Forelimb muscle (tissue), 1 donor: ENCODE measurements around the gene CCAR1. TPM values are rescaled to one million over a fixed set of nuclear protein-coding genes. Genes with fewer than 3 reads are reported as not detected.
"Not testable (repeated sequence)": the region's sequence is repeated elsewhere in the genome, so short reads cannot be mapped to it uniquely, and the experiment has no call there.

Experiments used
- DNase-seq: peaks from one replicate; pipeline ENCODE4 v3.0.0-alpha.2; 2013; ENCODE audit warnings: low read depth
- polyA plus RNA-seq: library from polyadenylated mRNA; unstranded; fragments of 120-200 nt; gene quantifications from one replicate; pipeline ENCODE4 v1.2.1, GENCODE V29; 2013; ENCODE audit not compliant: insufficient read length

CCAR1 gene
- polyA plus RNA-seq, 1 donor, result 69.5 TPM

DNA sequence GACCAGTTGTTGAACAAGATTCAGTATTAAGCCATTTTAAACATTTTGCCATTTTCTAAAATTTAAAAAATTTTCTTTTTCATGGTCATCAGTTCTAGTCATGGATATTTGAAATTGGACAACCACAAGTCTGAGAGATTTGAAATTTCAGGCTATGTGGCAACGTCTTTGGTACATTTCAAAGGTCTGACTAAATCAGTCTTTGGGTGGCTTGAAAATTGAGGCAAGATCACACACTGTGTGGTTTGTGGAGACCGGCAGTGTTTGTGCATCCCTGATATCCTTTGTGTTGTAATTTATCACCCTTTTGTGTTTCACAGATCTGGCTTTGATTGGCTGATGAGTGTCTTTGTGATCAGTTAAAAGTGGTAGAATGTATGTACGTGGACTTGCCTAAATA, 35.7 kb downstream of the CCAR1 start:
- no peak for DNase-seq

DNA sequence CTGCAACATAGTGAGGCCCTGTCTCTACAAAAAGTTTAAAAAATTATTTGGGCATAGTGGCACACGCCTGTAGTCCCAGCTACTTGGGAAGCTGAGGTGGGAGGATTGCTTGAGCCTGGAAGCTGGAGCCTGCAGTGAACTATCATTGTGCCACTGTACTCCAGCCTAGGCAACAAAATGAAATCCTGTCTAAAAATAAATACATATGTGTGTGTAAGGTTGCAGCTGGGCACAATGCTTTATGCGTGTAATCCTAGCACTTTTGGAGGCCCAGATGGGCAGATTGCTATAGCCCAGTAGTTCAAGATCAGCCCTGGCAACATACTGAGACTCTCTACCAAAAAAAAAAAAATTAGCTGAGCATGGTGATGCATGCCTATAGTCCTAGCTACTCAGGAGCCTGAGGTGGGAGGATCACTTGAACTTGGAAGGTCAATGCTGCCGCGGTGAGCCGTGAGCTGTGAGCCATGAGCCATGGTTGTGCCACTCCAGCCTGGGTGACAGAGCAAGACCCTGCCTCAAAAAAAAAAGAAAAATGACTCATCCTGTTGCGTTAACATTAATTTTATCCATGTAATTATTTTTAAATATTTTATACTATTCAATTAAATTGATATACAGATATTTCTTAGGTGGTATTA, 38.3 kb downstream of the CCAR1 start:
- no peak for DNase-seq

DNA sequence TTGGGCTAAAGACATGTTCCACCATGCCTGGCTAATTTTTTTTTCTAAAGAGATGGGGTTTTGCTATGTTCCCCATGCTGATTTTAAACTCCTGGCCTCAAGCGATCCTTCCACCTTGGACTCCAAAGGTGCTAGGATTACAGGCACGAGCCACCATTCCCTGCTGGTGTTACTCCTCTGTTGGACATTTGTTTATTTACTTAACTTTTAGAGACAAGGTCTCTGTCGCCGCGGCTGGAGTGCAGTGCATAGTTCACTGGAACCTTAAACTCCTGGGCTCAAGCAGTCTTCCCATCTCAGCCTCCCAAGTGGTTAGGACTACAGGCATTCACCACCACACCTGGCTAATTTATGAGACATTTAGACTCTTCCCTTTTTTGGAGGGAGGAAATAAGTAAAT, 38.9 kb downstream of the CCAR1 start:
- no peak for DNase-seq

DNA sequence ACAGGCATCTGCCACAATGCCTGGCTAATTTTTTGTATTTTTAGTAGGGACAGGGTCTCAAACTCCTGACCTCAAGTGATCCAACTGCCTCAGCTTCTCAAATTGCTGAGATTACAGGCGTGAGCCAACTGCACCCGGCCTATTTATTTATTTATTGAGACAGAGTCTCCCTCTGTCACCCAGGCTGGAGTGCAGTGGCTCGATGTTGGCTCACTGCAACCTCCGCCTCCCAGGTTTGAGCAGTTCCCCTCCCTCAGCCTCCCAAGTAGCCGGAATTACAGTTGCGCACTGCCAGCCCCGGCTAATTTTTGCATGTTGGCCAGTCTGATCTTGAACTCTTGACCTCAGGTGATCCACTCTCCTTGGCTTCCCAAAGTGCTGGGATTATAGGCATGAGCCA, 46.4 kb downstream of the CCAR1 start:
- DNase-seq, result not testable (repeated sequence)

DNA sequence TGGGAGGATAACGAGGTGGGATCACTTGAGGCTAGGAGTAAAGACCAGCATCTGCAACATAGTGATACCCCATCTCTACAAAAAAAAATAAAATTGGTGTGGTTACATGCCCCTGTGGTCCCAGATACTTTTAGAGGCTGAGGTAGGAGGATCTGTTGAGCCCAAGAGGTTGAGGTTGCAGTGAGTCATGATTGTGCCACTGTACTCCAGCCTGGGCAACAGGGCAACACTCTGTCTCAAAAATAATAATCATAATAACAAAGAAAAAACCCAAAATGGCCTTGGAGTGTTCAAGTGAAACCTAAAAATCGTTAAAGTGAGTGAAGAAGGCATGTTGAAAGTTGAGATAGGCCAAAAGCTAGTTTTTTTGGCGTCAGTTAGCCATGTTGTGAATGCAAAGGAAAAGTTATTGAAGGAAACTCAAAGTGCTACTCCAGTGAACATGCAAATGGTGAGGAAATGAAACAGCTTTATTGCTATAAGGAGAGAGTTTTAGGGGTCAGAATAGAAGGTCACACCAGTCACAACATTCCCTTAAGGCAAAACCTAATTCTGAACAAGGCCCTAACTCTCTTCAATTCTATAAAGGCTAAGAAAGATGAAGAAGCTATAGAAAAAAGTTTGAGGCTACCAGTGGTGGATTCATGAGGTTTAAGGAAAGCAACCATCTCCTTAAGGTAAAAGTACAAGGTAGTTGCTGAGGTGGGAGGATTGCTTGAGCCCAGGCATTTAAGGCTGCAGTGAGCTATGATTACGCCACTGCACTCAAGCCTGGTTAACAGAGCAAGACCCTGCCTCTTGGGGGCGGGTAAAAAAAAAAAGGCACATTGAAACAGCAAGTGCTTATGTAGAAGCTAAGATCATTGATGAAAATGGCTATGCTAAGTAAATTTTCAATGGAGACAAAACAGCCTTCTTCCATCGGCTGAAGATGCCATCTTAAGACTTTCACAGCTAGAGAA, 60.9 kb downstream of the CCAR1 start:
- no peak for DNase-seq

DNA sequence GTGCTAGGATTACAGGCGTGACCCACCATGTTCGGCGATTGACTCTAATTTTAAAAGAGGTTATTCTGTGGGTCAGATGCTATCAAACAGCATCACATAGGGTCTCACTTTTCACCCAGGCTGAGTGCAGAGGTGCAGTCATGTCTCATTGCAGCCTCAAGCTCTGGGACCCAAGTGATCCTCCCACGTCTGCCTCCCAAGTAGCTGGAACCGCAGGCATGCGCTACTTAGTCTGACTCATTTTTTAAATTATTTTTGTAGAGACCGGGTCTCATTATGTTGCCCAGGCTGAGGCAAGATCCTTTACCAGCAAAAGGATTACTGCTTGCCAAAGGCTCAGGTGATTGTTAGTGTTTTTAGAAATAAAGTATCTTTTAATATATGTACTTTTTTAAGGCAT, 63.4 kb downstream of the CCAR1 start:
- no peak for DNase-seq

DNA sequence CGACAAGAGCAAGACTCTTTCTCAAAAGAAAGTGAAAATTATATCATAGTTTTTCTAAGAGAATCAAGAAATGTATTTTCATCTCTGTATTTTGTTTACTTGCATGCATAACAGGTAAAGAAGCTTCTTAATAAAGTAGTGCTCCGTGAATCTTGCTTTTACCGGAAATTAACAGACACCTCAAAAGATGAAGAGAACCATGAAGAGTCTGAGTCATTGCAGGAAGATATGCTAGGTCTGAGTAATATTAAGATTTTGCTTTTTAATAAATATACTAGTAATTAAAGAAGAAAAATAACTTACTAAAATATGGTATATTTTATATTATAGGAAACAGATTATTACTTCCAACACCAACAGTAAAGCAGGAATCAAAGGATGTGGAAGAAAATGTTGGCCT, 66.8 kb downstream of the CCAR1 start:
- DNase-seq, result no peak

DNA sequence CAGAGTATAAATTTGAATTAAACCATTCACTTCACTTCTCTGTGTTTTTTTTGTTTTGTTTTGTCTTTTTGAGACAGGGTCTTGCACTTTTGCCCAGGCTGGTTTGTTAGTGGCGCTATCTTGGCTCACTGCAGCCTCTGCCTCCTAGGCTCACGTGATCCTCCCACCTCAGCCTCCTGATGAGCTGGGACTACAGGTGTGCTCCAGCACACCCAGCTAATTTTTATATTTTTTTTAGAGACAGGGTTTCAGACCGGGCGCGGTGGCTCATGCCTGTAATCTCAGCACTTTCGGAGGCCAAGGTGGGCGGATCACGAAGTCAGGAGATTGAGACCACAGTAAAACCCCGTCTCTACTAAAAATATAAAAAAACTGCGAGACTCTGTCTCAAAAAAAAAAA, 69.4 kb downstream of the CCAR1 start:
- no peak for DNase-seq

DNA sequence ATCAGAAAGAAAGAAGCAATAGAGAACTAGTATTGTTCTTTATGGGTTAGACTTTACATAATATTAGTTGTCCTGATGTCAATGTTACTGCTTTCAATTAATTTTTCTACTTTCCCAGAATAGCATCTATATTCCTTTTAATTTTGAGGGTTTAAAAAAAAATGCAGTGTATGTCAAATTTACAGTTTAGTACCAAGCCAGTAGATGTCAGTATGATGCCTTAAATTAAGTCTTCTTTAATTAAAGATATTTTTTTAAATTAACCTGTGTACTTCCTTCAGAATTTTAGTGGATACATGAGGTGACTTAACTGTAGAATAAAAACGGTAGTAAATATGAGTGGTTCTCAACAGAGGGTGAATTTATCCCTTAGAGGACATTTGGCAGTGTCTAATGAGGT, 71.1 kb downstream of the CCAR1 start:
- no peak for DNase-seq

DNA sequence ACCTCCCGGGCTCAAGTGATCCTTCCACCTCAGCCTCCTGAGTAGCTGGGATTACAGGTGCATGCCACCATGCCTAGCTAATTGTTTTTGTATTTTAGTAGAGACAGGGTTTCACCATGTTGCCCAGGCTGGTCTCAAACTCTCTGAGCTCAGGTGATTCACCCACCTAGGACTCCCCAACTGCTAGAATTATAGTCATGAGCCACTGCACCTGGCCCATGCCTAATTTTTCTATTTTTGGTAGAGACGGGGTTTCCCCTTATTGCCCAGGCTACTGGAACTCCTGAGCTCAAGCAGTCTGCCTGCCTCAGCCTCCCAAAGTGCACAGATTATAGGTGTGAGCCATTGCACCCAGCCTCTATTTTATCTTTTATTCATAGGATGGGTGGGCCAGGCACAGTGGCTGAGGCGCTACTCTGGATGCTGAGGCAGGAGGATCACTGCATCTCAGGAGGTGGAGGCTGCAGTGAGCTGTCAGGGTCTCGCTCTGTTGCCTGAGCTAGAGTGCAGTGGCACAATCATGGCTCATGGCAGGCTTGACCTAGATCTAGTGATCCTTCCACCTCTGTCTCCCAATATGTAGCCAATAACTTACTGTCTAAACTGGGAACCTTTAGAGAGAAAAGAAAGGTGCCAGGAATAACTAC, 75.0 kb downstream of the CCAR1 start:
- no peak for DNase-seq

DNA sequence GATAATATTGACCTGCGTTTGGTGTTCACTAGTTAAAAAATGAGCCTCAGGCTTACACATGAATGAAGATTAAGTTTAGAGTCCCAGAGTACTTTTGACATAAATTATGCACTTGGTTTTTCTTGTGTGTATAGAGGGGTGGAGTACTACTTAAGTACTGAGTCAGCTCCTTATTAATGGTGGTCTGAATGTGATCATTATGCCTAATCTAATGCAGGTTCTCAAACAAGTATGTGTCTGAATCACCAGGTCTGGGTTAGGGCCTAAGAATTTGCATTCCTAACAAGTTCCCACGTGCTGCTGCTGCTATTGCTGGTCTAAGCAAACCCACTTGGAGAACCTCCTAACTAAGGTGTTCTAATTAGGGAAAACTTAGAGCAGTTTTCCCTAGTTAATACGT, 75.6 kb downstream of the CCAR1 start:
- DNase-seq, result no peak

DNA sequence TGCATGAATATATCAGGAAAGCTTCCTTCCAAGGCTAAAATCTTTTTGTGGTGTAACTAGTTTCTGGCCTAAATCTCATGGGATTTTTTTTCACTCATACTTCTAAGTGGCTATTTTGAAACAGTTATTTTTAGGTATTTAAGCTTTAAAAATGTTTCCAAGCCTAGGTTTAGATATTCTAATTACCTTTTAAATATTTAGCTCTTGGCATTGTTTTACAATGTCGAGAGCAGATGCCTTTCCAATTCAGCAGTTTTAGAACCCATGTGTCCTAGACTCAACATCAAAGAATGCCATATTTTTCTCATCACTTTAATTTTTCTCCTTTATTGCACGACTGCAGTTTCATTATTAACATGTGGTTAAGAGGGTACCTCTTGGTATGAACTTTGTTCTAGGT, 79.2 kb downstream of the CCAR1 start:
- DNase-seq, result no peak

DNA sequence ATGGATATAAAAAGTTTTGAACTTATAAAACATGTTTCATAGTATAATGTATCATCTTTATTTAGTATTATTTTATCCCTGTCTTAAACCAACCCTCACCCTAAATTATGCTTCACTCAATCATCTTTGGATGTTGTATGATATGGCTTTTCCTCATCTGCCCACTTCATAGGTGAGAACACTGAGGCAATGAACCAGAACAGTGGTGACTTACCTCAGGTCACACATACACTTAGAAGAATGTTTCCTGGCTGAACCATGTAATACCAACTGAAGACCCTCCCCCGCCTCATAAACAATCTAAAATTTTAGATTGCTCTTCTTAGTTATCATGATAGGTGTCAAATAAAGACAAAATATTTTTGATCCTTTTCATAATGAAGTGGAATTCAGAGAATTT, 83.7 kb downstream of the CCAR1 start:
- no peak for DNase-seq

DNA sequence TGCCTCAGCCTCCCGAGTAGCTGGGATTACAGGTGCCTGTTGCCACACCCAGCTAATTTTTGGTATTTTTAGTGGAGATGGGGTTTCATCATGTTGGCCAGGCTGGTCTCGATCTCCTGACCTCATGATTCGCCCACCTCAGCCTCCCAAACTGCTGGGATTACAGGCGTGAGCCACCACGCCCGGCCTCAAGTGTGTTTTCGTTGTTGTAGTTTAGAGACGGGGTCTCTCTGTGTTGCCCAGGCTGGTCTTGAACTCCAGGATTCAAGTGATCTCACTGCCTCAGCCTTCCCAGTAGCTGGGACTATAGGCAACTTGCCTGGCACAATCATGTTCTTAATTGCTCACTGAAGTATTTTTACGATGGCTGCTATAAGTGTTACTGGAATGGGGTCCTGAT, 89.8 kb downstream of the CCAR1 start:
- DNase-seq, result not testable (repeated sequence)

DNA sequence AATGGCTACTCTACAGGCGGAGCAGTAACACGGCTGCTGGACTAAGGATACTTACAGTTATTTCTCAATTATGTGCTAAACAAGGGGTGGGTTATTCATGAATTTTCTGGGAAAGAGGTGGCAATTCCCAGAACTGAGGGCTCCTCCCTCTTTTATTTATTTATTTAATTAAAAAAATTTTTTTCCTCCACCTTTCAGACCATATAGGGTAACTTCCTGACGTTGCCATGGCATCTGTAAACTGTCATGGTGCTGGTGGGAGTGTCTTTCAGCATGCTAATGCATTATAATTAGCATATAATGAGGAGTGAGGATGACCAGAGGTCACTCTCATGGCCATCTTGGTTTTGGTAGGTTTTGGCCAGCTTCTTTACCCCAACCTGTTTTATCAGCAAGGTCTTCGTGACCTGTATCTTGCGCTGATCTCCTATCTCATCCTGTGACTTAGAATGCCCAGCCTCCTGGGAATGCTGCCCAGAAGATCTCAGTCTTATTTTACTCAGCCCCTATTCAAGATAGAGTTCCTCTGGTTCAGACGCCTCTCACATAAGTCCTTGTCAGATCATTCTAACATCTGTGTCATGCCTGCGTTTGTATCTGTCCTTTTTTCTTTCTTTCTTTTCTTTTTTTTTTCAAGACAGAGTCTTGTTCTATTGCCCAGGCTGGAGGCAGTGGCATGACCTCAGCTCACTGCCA, 90.4 kb downstream of the CCAR1 start:
- DNase-seq, result no peak

DNA sequence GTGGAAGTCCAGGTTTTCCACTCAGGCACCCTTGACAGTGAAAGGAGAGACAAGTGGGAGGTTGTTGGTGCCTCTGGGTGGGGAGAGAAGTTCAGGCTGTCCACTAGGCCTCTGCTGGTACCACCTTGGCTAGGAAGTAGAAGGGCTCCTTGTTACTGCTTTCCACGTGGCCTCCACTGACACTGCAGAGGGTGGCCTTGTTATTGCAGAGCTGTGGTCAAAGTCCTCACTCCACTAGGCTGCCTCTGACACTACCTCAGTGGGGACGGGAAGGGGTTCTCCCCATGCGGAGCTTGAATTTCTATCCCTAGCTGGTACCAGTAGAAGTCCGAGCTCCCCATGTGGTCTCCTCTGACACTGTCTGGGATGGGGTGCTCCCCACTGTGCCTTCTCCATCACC, 91.4 kb downstream of the CCAR1 start:
- DNase-seq, result no peak

DNA sequence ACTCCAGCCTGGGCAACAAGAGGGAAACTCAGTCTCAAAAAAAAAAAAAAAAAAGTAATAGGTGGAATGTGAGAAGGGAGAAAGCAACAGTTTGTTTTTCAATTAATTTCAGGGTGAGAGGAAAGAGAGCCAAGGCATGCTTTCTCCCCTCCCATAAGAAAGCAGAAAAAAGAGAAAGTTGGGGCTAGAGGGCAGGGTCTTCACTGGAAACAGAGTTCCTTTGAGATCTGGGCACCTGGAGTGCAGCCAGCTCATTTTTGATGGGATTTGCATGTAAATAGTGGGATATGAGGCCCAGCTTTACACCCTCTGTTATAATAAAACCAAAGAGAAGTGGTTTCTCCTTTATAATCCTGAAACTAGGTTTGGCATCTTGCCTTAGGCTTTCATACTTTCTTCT, 92.5 kb downstream of the CCAR1 start:
- DNase-seq, result no peak

DNA sequence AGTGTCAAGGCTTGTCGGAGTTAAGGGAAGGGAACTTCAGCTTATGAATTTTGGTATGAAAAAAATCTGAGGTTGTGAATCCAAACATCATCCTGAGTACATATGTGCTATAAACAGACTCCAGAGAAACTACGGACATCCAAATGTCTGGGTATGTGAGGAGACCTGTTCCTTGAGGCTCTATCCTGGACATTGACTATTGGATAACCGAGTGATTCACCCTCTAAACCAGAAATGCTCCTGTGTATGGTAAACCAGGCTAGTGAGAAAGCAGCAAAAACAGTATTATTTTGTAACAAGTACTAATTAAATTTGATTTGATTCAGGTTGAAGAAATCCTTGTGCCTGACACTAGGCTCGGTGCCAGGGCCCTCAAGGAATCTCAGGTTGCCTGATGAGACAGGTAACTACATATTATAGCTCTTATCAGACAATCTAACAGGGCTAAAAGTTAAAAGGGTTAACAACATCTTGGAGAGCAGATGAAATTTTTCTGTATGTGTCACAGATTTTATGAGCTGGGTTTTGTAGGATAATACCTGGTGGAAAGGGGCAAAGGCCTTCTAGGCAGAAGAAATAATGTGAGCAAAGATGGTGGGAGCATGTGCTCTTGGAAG, 95.9 kb downstream of the CCAR1 start:
- no peak for DNase-seq

DNA sequence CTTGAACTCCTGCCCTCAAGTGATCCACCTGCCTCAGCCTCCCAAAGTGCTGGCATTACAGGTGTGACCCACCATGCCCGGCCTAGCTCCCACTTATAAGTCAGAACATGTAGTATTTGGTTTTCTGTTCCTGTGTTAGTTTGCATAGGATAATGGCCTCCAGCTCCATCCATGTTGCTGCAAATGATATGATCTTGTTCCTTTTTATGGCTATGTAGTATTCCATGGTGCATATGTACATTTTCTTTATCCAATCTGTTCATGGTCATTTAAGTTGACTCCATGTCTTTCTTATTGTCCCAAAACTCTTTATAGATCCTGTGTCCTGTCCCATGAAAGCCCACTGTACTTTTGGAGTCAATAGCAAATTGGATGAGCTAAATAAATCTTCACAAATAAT, 99.3 kb downstream of the CCAR1 start:
- not testable (repeated sequence) for DNase-seq

DNA sequence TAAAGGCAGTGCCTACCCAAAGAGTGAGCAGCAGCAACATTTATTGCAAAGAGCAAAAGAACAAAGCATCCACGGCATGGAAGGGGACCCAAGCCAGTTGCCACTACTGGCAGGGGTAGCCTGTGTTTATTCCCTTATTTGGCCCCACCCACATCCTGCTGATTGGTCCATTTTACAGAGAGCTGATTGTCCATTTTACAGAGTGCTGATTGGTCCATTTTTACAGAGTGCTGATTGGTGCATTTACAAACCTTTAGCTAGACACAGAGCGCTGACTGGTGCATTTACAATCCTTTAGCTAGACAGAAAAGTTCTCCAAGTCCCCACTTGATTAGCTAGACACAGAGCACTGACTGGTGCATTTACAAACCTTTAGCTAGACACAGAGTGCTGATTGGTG, 101.6 kb downstream of the CCAR1 start:
- not testable (repeated sequence) for DNase-seq

DNA sequence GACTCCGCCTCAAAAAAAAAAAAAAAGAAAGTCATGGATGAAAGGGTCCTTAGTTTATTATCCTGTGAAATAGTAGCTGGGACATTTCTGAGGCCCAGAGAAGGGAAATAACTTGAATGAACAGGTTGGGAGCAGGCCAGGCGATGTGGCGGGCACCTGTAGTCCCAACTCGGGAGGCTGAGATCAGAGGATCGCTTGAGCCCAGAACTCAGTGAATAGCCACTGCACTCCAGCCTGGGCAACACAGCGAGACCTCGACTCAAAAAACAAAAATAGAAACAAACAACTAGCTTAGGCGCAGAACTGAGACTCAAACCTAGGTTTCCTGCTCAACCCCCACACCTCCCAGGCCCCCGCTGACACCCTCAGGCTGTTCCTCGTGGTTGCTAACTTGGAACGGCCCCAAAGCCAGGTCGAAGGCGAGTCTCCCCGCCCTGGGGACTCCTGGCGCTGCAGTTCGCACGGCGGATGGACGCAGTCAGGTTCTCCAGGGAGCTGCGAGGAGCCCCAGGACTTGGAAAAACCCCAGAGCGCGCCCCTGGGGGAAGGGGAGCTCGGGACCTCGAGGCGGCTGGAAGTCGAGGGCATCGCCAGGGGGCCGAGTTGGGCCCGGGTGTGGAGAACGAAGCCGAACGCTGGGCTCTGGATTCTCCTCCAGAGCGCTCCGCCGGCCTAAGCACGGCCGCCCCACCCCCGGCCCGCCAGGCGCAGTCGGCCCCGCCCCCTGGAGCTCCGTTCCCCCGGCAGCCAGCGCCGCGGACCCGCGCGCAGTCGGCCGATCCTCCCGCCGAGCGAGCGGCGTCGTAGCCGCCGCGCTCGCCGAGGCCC, 105.9 kb downstream of the CCAR1 start, which contains the start of gene STOX1:
TSS of gene STOX1 (plus strand) at position 768 of the 828 bp plus-strand sequence. CDS start 93 bp downstream, outside the sequence.
- peak; percentile 16 for DNase-seq
